ENCODE results near the gene SAP30.

Gene SAP30

GRCh38 chr4:173413036-173413435 is 42.3 kb downstream of the SAP30 start:
- TF ChIP-seq CTCF (IDR thresholded peaks at IDR 0.05), result no peak
- peaks cover 9% of the 10 kb centered on the region for H3K36me3 Mint-ChIP-seq (ENCODE audit: low read depth)
- no peak overlapping the region for H3K27ac Mint-ChIP-seq
- H3K9me3 Mint-ChIP-seq, result no peaks in the 10 kb centered on the region
- H3K27me3 Mint-ChIP-seq (ENCODE audit: low read depth, poor library complexity), result no peaks in the 10 kb centered on the region
- H3K4me3 Mint-ChIP-seq, result no peak overlapping the region
- peaks cover 16% of the 10 kb centered on the region for H3K4me1 Mint-ChIP-seq
- no peak for DNase-seq

- peaks cover 16% of the 10 kb centered on the region for H3K4me1 Mint-ChIP-seq
- peaks cover 7% of the 10 kb centered on the region for H3K27me3 Mint-ChIP-seq (ENCODE audit: low read depth, poor library complexity)
- TF ChIP-seq CTCF (IDR thresholded peaks at IDR 0.05), result no peak
- DNase-seq, result no peak
- peaks cover 6% of the 10 kb centered on the region for H3K36me3 Mint-ChIP-seq (ENCODE audit: low read depth)
- H3K9me3 Mint-ChIP-seq, result no peaks in the 10 kb centered on the region
- no peak overlapping the region for H3K27ac Mint-ChIP-seq
- no peak overlapping the region for H3K4me3 Mint-ChIP-seq
Observed at GRCh38 chr4:173414456-173414855, 43.7 kb downstream of the SAP30 start.

- no peaks in the 10 kb centered on the region for H3K9me3 Mint-ChIP-seq
- peaks cover 7% of the 10 kb centered on the region for H3K27me3 Mint-ChIP-seq (ENCODE audit: low read depth, poor library complexity)
- peak overlapping the region; percentile 8 for H3K27ac Mint-ChIP-seq
- no peak for TF ChIP-seq CTCF (IDR thresholded peaks at IDR 0.05)
- H3K4me3 Mint-ChIP-seq, result no peak overlapping the region
- H3K4me1 Mint-ChIP-seq, result peaks cover 16% of the 10 kb centered on the region
- DNase-seq, result no peak
- peaks cover 6% of the 10 kb centered on the region for H3K36me3 Mint-ChIP-seq (ENCODE audit: low read depth)
Observed at GRCh38 chr4:173415092-173415491, 44.3 kb downstream of the SAP30 start.

- no peaks in the 10 kb centered on the region for H3K9me3 Mint-ChIP-seq
- H3K4me1 Mint-ChIP-seq, result peaks cover 11% of the 10 kb centered on the region
- H3K4me3 Mint-ChIP-seq, result no peak overlapping the region
- H3K27ac Mint-ChIP-seq, result peak overlapping the region; percentile 57
- H3K27me3 Mint-ChIP-seq (ENCODE audit: low read depth, poor library complexity), result peaks cover 7% of the 10 kb centered on the region
- no peak for DNase-seq
- peaks cover 6% of the 10 kb centered on the region for H3K36me3 Mint-ChIP-seq (ENCODE audit: low read depth)
- TF ChIP-seq CTCF (IDR thresholded peaks at IDR 0.05), result no peak
Observed at GRCh38 chr4:173415885-173416653, 45.3 kb downstream of the SAP30 start.

GRCh38 chr4:173417833-173418232 is 47.1 kb downstream of the SAP30 start:
- no peaks in the 10 kb centered on the region for H3K36me3 Mint-ChIP-seq (ENCODE audit: low read depth)
- no peak for DNase-seq
- peaks cover 7% of the 10 kb centered on the region for H3K27me3 Mint-ChIP-seq (ENCODE audit: low read depth, poor library complexity)
- TF ChIP-seq CTCF (IDR thresholded peaks at IDR 0.05), result no peak
- no peak overlapping the region for H3K27ac Mint-ChIP-seq
- H3K4me3 Mint-ChIP-seq, result no peak overlapping the region
- H3K4me1 Mint-ChIP-seq, result peaks cover 11% of the 10 kb centered on the region
- no peaks in the 10 kb centered on the region for H3K9me3 Mint-ChIP-seq

- Mint-ChIP-seq H3K4me3 (no peak overlapping the region), H3K27ac (no peak overlapping the region), H3K4me1 (peaks cover 11% of the 10 kb centered on the region), H3K27me3 (ENCODE audit: low read depth, poor library complexity) (peaks cover 7% of the 10 kb centered on the region), H3K36me3 (ENCODE audit: low read depth) (no peaks in the 10 kb centered on the region), H3K9me3 (peaks cover under 1% of the 10 kb centered on the region)
- no peak for TF ChIP-seq CTCF (IDR thresholded peaks at IDR 0.05)
- DNase-seq, result no peak
Observed at GRCh38 chr4:173418639-173419038, 47.9 kb downstream of the SAP30 start.

All from nephron progenitor cell (in vitro differentiated cells).